HCT116 (cell line): ENCODE results near the gene FRAT2. TPM values are rescaled to one million over a fixed set of nuclear protein-coding genes. Genes with fewer than 3 reads are reported as not detected.

Experiments used
- ATAC-seq: fragments of 200-7000 bp; cut with Tn5 transposase; 2 replicates; pipeline ENCODE4 v1.9.1; 2020; ENCODE audit warnings: mild to moderate bottlenecking, moderate library complexity
- BruUV-seq: library from RNA; stranded (reverse); fragments of 400-500 nt; replicated peaks from 2 replicates; lab custom pipeline; 2021; lab: Mats Ljungman, UMichigan
- CTCF ChIA-PET: fragments of 300-600 bp; sonication (Branson Sonifier 250); formaldehyde crosslinking; loops from one replicate; lab custom pipeline; 2021; ENCODE audit warnings: antibody characterized with exemption; lab: Charles Lee
- POLR2A ChIA-PET: fragments of 300-600, 350-600 bp; sonication (Branson Sonifier 250); formaldehyde crosslinking; loops from one replicate; lab custom pipeline; 2021; ENCODE audit warnings: antibody characterized with exemption; lab: Charles Lee
- RAD21 ChIA-PET, 2 experiments: fragments of 300-600 bp; sonication (Branson Sonifier 250); formaldehyde crosslinking; loops; one replicate each; lab custom pipeline; 2023; ENCODE audit warnings: low total read pairs in 2 of 2; ENCODE audit not compliant: uncharacterized antibody in 2 of 2, unreplicated experiment in 2 of 2, low non-redundant PET in 1 of 2; lab: Charles Lee
- DNase-seq: peaks from one replicate; pipeline ENCODE4 v3.0.0-alpha.2; 2010; ENCODE audit warnings: low read depth, low spot score
- H2AFZ ChIP-seq: fragments of 200-600 bp; shearing (Covaris generic), sonication (generic); 2 replicates; pipeline ENCODE4 v1.6.1; 2017; ENCODE audit warnings: low read depth, mixed run types, mixed read lengths, antibody characterized with exemption, low read length; ENCODE audit not compliant: poor library complexity, severe bottlenecking
- H3K27ac ChIP-seq: 2 replicates; pipeline ENCODE4 v1.5.1; 2012; ENCODE audit warnings: low read depth, low read length
- H3K27me3 ChIP-seq: fragments of 200-600 bp; sonication (generic); 2 replicates; pipeline ENCODE4 v1.6.1; 2016; ENCODE audit warnings: mixed run types, low read length, mixed read lengths; ENCODE audit not compliant: insufficient read depth
- H3K36me3 ChIP-seq, 2 experiments: fragments of 200-500 bp in 1 of 2; fragments of 200-600 bp in 1 of 2; sonication (Bioruptor generic) in 1 of 2; sonication (generic) in 1 of 2; 2 replicates each; pipeline versions ENCODE4 v1.5.1 to v1.6.1; 2014 to 2016; ENCODE audit warnings: low read length in 2 of 2, inconsistent platforms in 1 of 2, mixed read lengths in 1 of 2, mixed run types in 1 of 2; ENCODE audit not compliant: insufficient read depth in 2 of 2, control insufficient read depth in 1 of 2
- H3K4me1 ChIP-seq, 2 experiments: fragments of 200-600 bp in 1 of 2; sonication (generic) in 1 of 2; 2 replicates each; pipeline versions ENCODE4 v1.5.1 to v1.6.1; 2012 to 2017; ENCODE audit warnings: low read length in 2 of 2, inconsistent platforms in 1 of 2, mild to moderate bottlenecking in 1 of 2, mixed read lengths in 1 of 2, mixed run types in 1 of 2, moderate library complexity in 1 of 2; ENCODE audit not compliant: insufficient read depth in 2 of 2, control insufficient read depth in 1 of 2
- H3K4me2 ChIP-seq: fragments of 200-600 bp; sonication (generic); 2 replicates; pipeline ENCODE4 v1.6.1; 2017; ENCODE audit warnings: mixed run types, low read length, mixed read lengths
- H3K4me3 ChIP-seq, 2 experiments: fragments of 200-600 bp in 1 of 2; sonication (generic) in 1 of 2; replicated peaks in 1 of 2; 2 replicates each; pipeline ENCODE4 v1.5.1; 2011 to 2016; ENCODE audit warnings: low read length in 2 of 2, control low read depth in 1 of 2, low read depth in 1 of 2, mild to moderate bottlenecking in 1 of 2, mixed read lengths in 1 of 2, mixed run types in 1 of 2
- H3K79me2 ChIP-seq: fragments of 200-600 bp; sonication (generic); 2 replicates; pipeline ENCODE4 v1.6.1; 2017; ENCODE audit warnings: mild to moderate bottlenecking, mixed run types, low read length, moderate library complexity, mixed read lengths; ENCODE audit not compliant: insufficient read depth
- H3K9ac ChIP-seq: fragments of 200-600 bp; sonication (generic); 2 replicates; pipeline ENCODE4 v1.6.1; 2016; ENCODE audit warnings: low read length, mixed read lengths
- H3K9me2 ChIP-seq: fragments of 200-600 bp; sonication (generic), shearing (Covaris generic); 2 replicates; pipeline ENCODE4 v1.6.1; 2017; ENCODE audit warnings: mixed run types, mild to moderate bottlenecking, moderate library complexity; ENCODE audit not compliant: insufficient read depth
- H3K9me3 ChIP-seq, 2 experiments: fragments of 200-500 bp in 1 of 2; fragments of 200-600 bp in 1 of 2; sonication (Bioruptor generic) in 1 of 2; sonication (generic) in 1 of 2; 2 replicates each; pipeline ENCODE4 v1.6.1; 2014 to 2017; ENCODE audit warnings: low read length in 2 of 2, mixed read lengths in 2 of 2, inconsistent platforms in 1 of 2, low read depth in 1 of 2, mild to moderate bottlenecking in 1 of 2, mixed run types in 1 of 2, moderate library complexity in 1 of 2; ENCODE audit not compliant: control insufficient read depth in 1 of 2, insufficient read depth in 1 of 2
- H4K20me1 ChIP-seq: fragments of 200-600 bp; sonication (generic), shearing (Covaris generic); 2 replicates; pipeline ENCODE4 v1.6.1; 2017; ENCODE audit warnings: mixed run types, mild to moderate bottlenecking, moderate library complexity; ENCODE audit not compliant: insufficient read depth
- ATF3 ChIP-seq: IDR thresholded peaks from 2 replicates; pipeline ENCODE4 v1.6.1; 2012
- CTCF ChIP-seq, 3 experiments: fragments of 200-600 bp in 1 of 3; sonication (generic) in 1 of 3; IDR thresholded peaks in 2 of 3; conservative IDR thresholded peaks in 1 of 3; 2 replicates each; pipeline ENCODE4 v1.5.1; 2012 to 2017; ENCODE audit warnings: low read depth in 2 of 3, low read length in 2 of 3, antibody characterized with exemption in 1 of 3, borderline replicate concordance in 1 of 3, control low read depth in 1 of 3, mild to moderate bottlenecking in 1 of 3, mixed read lengths in 1 of 3, mixed run types in 1 of 3, moderate library complexity in 1 of 3; ENCODE audit not compliant: insufficient read depth in 1 of 3
- EGR1 ChIP-seq: IDR thresholded peaks from 2 replicates; pipeline ENCODE4 v1.6.1; 2012; ENCODE audit warnings: low read depth
- EZH2 ChIP-seq: fragments of 200-600 bp; sonication (generic); IDR thresholded peaks from 2 replicates; pipeline ENCODE4 v1.6.1; 2017; ENCODE audit warnings: antibody characterized with exemption, mixed run types
- EZH2phosphoT487 ChIP-seq: fragments of 200-600 bp; IDR thresholded peaks from 2 replicates; pipeline ENCODE4 v1.6.1; 2018; ENCODE audit warnings: antibody characterized with exemption, borderline replicate concordance
- FOSL1 ChIP-seq: IDR thresholded peaks from 2 replicates; pipeline ENCODE4 v1.6.1; 2012; ENCODE audit warnings: low read depth
- JUND ChIP-seq: IDR thresholded peaks from 2 replicates; pipeline ENCODE4 v1.6.1; 2012
- MAX ChIP-seq: IDR thresholded peaks from 2 replicates; pipeline ENCODE4 v1.6.1; 2012
- POLR2A ChIP-seq: IDR thresholded peaks from 2 replicates; pipeline ENCODE4 v1.7.0; 2011; ENCODE audit warnings: borderline replicate concordance; ENCODE audit not compliant: insufficient read depth, insufficient read length; ENCODE audit errors: extremely low read depth
- POLR2AphosphoS5 ChIP-seq: IDR thresholded peaks from 2 replicates; pipeline ENCODE4 v1.6.1; 2011; ENCODE audit warnings: mild to moderate bottlenecking, low read depth, low read length, moderate library complexity
- RAD21 ChIP-seq: IDR thresholded peaks from 2 replicates; pipeline ENCODE4 v1.6.1; 2012; ENCODE audit warnings: low read depth, mild to moderate bottlenecking
- SIN3A ChIP-seq: IDR thresholded peaks from 2 replicates; pipeline ENCODE4 v1.6.1; 2012; ENCODE audit warnings: low read depth
- SP1 ChIP-seq: IDR thresholded peaks from 2 replicates; pipeline ENCODE4 v1.6.1; 2012; ENCODE audit warnings: low read depth
- SRF ChIP-seq: IDR thresholded peaks from 2 replicates; pipeline ENCODE4 v1.6.1; 2012; ENCODE audit warnings: low read depth
- ZNF274 ChIP-seq: fragments of 200-500 bp; sonication (Bioruptor generic); IDR thresholded peaks from 2 replicates; pipeline ENCODE4 v1.6.1; 2014; ENCODE audit warnings: mild to moderate bottlenecking, low read depth, low read length, inconsistent platforms
- intact Hi-C: fragments of 100-400 bp; cut with micrococcal nuclease; formaldehyde crosslinking; loops from 2 replicates; pipeline ENCODE4 v1.10.0; 2022
- total RNA-seq: library from RNA; stranded (reverse); gene quantifications from one replicate; pipeline ENCODE4 v1.2.1, GENCODE V29; 2021; ENCODE audit not compliant: unreplicated experiment

Gene FRAT2
- total RNA-seq, 1 experiment from 2014 or later = 10.7 TPM

GRCh38 chr10:97328646-97329453 lies 5.7 kb downstream of the FRAT2 start:
- H3K4me2 ChIP-seq = peak overlapping the region; percentile 22
- H3K79me2 ChIP-seq = no peaks in the 10 kb centered on the region
- intact Hi-C loops = no loop called here
- no peaks in the 10 kb centered on the region for H3K9me2 ChIP-seq
- H4K20me1 ChIP-seq = no peaks in the 10 kb centered on the region
- 0 out of 2 replicates have a peak overlapping the region, but pooled peaks have one; percentile 22 for H3K27ac ChIP-seq
- BruUV-seq = no TSS peak
- no peaks in the 10 kb centered on the region for H3K9me3 ChIP-seq
- ChIA-PET CTCF (no interaction called here), POLR2A (interaction anchor here (1.4 kb wide), 1 partner anchor 10 kb away, joined by 3 read pairs; the partner anchor contains the start of gene FRAT1), RAD21 (no interaction called here)
- ATAC-seq (peak; percentile 46; the same call in 1 of the 2 replicates), DNase-seq (no peak)
- no peaks in the 10 kb centered on the region for H3K36me3 ChIP-seq
- H3K9ac ChIP-seq = no peak overlapping the region; the same call in 1 of the 2 replicates
- H3K4me3 ChIP-seq = no peak overlapping the region
- TF ChIP-seq SP1 = peak; percentile 34; the same call in 1 of the 2 replicates
- TF ChIP-seq EZH2phosphoT487 = no peak
- TF ChIP-seq EGR1 = no peak
- peaks cover 25 to 27% of the 10 kb centered on the region in 2 experiments for H3K4me1 ChIP-seq
- no peak overlapping the region for H2AFZ ChIP-seq
- no peaks in the 10 kb centered on the region for H3K27me3 ChIP-seq

- H3K4me2 ChIP-seq = no peak overlapping the region
- DNase-seq (no peak), ATAC-seq (no peak)
- POLR2A ChIA-PET = interaction anchor here (0.7 to 1.4 kb wide), 2 partner anchors 8 to 22 kb away, joined by 3 to 4 read pairs; partner anchors contain the start of gene FRAT1
- peaks cover 19 to 23% of the 10 kb centered on the region in 2 experiments for H3K4me1 ChIP-seq
- RAD21 ChIA-PET = no interaction called here
- no peaks in the 10 kb centered on the region for H3K36me3 ChIP-seq
- no peak overlapping the region for H3K27ac ChIP-seq
- CTCF ChIA-PET = no interaction called here
- H3K9me3 ChIP-seq = no peaks in the 10 kb centered on the region
- H3K9me2 ChIP-seq = no peaks in the 10 kb centered on the region
- H3K79me2 ChIP-seq = no peaks in the 10 kb centered on the region
- H3K4me3 ChIP-seq = no peak overlapping the region
- H2AFZ ChIP-seq = no peak overlapping the region
- no peaks in the 10 kb centered on the region for H3K27me3 ChIP-seq
- intact Hi-C loops = no loop called here
- no TSS peak for BruUV-seq
- H3K9ac ChIP-seq = no peak overlapping the region
- H4K20me1 ChIP-seq = no peaks in the 10 kb centered on the region
- TF ChIP-seq POLR2A = no peak
- TF ChIP-seq MAX = no peak
- TF ChIP-seq EZH2phosphoT487 = no peak
- TF ChIP-seq JUND = no peak
- TF ChIP-seq RAD21 = no peak
- TF ChIP-seq CTCF (IDR thresholded peaks at IDR 0.05 in 2 of 3, conservative IDR thresholded peaks at IDR 0.05 in 1 of 3; ENCODE audit: borderline replicate concordance in 1 of 3, insufficient read depth in 1 of 3, low read depth in 2 of 3, low read length in 2 of 3) = no peak
- TF ChIP-seq EGR1 = no peak
- TF ChIP-seq SP1 = no peak
- no peak for TF ChIP-seq SIN3A
- TF ChIP-seq POLR2AphosphoS5 = no peak
- TF ChIP-seq SRF = no peak
- no peak for TF ChIP-seq ZNF274
- no peak for TF ChIP-seq ATF3
- no peak for TF ChIP-seq EZH2
- no peak for TF ChIP-seq FOSL1
- TF ChIP-seq, all 23 proteins: peak for 0
These were observed 6.9 kb downstream of the FRAT2 start for GRCh38 chr10:97327348-97328294.
